ENCODE data around the gene EPHX1. TPM values are rescaled to one million over a fixed set of nuclear protein-coding genes. Genes with fewer than 3 reads are reported as not detected.

Gene EPHX1
- total and polyA plus RNA-seq, 2 of the 8 experiments (the other 6 are each of a cell fraction or from before 2014, with no cell fraction given) = 45.3 to 79.1 TPM

DNA sequence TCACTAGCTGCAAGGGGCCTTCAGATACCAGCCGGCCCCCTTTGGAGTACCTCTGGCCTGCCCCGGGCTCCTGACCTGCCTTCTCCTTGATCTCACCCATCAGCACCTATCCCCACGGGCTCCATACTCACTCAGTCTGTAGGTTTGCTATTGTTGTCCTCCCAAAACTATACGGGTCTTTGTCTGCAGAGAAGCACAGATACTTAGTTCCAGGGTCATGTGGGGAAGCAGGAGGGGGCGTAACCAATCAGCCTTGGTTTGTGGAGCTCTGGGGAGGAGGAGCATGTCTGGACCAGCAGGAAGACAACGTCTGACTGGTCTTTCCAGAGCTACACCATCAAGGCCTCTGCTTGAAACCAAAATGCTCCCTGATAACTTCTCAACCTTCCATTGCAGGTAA is 57.1 kb downstream of the EPHX1 start:
- H4K8ac ChIP-seq (ENCODE audit: extremely low read depth, insufficient read depth, low read length) = no peak overlapping the region; the same call in 1 of the 2 replicates
- no peak overlapping the region for H3K9ac ChIP-seq (replicated peaks in 1 of 4; ENCODE audit: extremely low read depth in 1 of 4, low read depth in 3 of 4, low read length in 3 of 4)
- no peak overlapping the region for H3K18ac ChIP-seq (ENCODE audit: extremely low read depth, low read length)
- H3K4me2 ChIP-seq (ENCODE audit: insufficient read depth in 1 of 2, low read depth in 2 of 2, low read length in 2 of 2) = no peak overlapping the region
- no peaks in the 10 kb centered on the region for H3K79me1 ChIP-seq (ENCODE audit: low read depth, low read length)
- H3K9me3 ChIP-seq (ENCODE audit: insufficient read depth in 2 of 2, low read depth in 1 of 2, low read length in 1 of 2) = no peaks in the 10 kb centered on the region
- H3K79me2 ChIP-seq (ENCODE audit: control insufficient read depth in 1 of 2, insufficient read depth in 2 of 2, low read length in 2 of 2) = no peaks in the 10 kb centered on the region
- CTCF ChIA-PET (ENCODE audit: partially characterized antibody) = interaction anchor here (0.6 to 2.3 kb wide), 13 partner anchors 8 to 1208 kb away, joined by 3 to 13 read pairs (median 3); no protein-coding TSS in a partner anchor
- no peak overlapping the region for H3K4me3 ChIP-seq (ENCODE audit: extremely low read depth in 1 of 4, insufficient read depth in 2 of 4, low read depth in 3 of 4, low read length in 4 of 4)
- no peak overlapping the region for H2BK5ac ChIP-seq (ENCODE audit: low read depth, low read length)
- no peak for DNase-seq (ENCODE audit: low read depth in 1 of 2, low spot score in 2 of 2)
- H3K4ac ChIP-seq (replicated peaks; ENCODE audit: insufficient read length, low read depth, low read length) = no peak overlapping the region
- TF ChIP-seq BRCA1 (IDR thresholded peaks at IDR 0.05; ENCODE audit: low read depth, low read length) (no peak), TAF1 (IDR thresholded peaks at IDR 0.05; ENCODE audit: low read depth, low read length) (no peak)
- H2BK20ac ChIP-seq (ENCODE audit: low read length) = no peak overlapping the region
- WGBS, 2 experiments (ENCODE audit: extremely low coverage in 1 of 2, insufficient coverage in 1 of 2, insufficient read length in 1 of 2, insufficient replicate concordance in 2 of 2, low coverage in 1 of 2, low lambda C conversion rate in 2 of 2, missing lambda C conversion rate in 1 of 2) = 75% methylated on average over 6 of the region's 6 CpGs; no CpG with 5 or more reads in 1 of the 2 experiments
- no peak overlapping the region for H2BK12ac ChIP-seq (ENCODE audit: low read depth, low read length)
- no peaks in the 10 kb centered on the region for H3K27me3 ChIP-seq (replicated peaks in 1 of 4; ENCODE audit: control insufficient read depth in 3 of 4, extremely low read depth in 1 of 4, insufficient read depth in 3 of 4, low read length in 3 of 4)
- no peak overlapping the region; the same call in 1 of the 2 replicates for H3K27ac ChIP-seq (ENCODE audit: low read depth, low read length)
- no peak overlapping the region for H3K56ac ChIP-seq (replicated peaks; ENCODE audit: insufficient read length, low read depth, low read length)
- H3K4me1 ChIP-seq (replicated peaks in 1 of 4; ENCODE audit: control insufficient read depth in 3 of 4, insufficient read depth in 4 of 4, low read length in 3 of 4) = no peaks in the 10 kb centered on the region
- H4K20me1 ChIP-seq (replicated peaks in 1 of 2; ENCODE audit: control insufficient read depth in 1 of 2, insufficient read depth in 2 of 2, low read length in 2 of 2) = peaks cover 0 to 2% of the 10 kb centered on the region in 2 experiments
- no peak overlapping the region for H4K91ac ChIP-seq (replicated peaks; ENCODE audit: insufficient read length, low read length)
- H3K23ac ChIP-seq (ENCODE audit: insufficient read length) = no peak overlapping the region
- H4K5ac ChIP-seq (ENCODE audit: insufficient read length, low read depth, low read length) = no peak overlapping the region
- H3K23me2 ChIP-seq (ENCODE audit: low read depth, low read length) = no peaks in the 10 kb centered on the region
- POLR2A ChIA-PET (ENCODE audit: partially characterized antibody) = interaction anchor here (0.8 to 1.6 kb wide), 6 partner anchors 14 to 57 kb away, joined by 3 to 4 read pairs (median 3); partner anchors contain the start of gene EPHX1
- H2AFZ ChIP-seq (ENCODE audit: low read length) = no peak overlapping the region
- no peak overlapping the region for H2BK120ac ChIP-seq (replicated peaks; ENCODE audit: low read depth, low read length)
- no peak overlapping the region for H2BK15ac ChIP-seq (ENCODE audit: low read length)
- no peak for FAIRE-seq
- no peak overlapping the region for H2AK5ac ChIP-seq (ENCODE audit: low read depth, low read length)
- H3K36me3 ChIP-seq (ENCODE audit: control insufficient read depth in 2 of 4, insufficient read depth in 4 of 4, low read length in 3 of 4) = peaks cover 3 to 20% (median 12%) of the 10 kb centered on the region in 4 experiments
- H3K14ac ChIP-seq (ENCODE audit: insufficient read length) = no peak overlapping the region
